GM23338 (cell line): ENCODE data around the gene NPR2. TPM values are rescaled to one million over a fixed set of nuclear protein-coding genes. Genes with fewer than 3 reads are reported as not detected.

Source experiments
- ATAC-seq: fragments of 200-7000 bp; cut with Tn5 transposase; 3 replicates; pipeline ENCODE4 v1.9.1; 2020
- DNase-seq: peaks from one replicate; pipeline ENCODE4 v3.0.0-alpha.2; 2015; ENCODE audit warnings: low spot score
- H2AFZ ChIP-seq: fragments of 200-600 bp; sonication (generic); 2 replicates; pipeline ENCODE4 v1.8.0; 2016; ENCODE audit warnings: antibody characterized with exemption, mild to moderate bottlenecking, moderate library complexity
- H3F3A ChIP-seq: fragments of 200-600 bp; sonication (generic); replicated peaks from 2 replicates; pipeline ENCODE4 v1.8.0; 2017; ENCODE audit warnings: antibody characterized with exemption, mixed run types, low read depth
- H3K27ac ChIP-seq: fragments of 200-600 bp; sonication (generic); 2 replicates; pipeline ENCODE4 v1.6.1; 2016; ENCODE audit warnings: low read depth
- H3K27me3 ChIP-seq: fragments of 200-600 bp; sonication (generic); 2 replicates; pipeline ENCODE4 v1.8.0; 2016; ENCODE audit warnings: mild to moderate bottlenecking, mixed run types, moderate library complexity; ENCODE audit not compliant: insufficient read depth
- H3K36me3 ChIP-seq: fragments of 200-600 bp; sonication (generic); 2 replicates; pipeline ENCODE4 v1.8.0; 2016; ENCODE audit warnings: mild to moderate bottlenecking; ENCODE audit not compliant: insufficient read depth
- H3K4me1 ChIP-seq: fragments of 200-600 bp; sonication (generic); 2 replicates; pipeline ENCODE4 v1.8.0; 2016; ENCODE audit warnings: mild to moderate bottlenecking, moderate library complexity; ENCODE audit not compliant: insufficient read depth
- H3K4me2 ChIP-seq: fragments of 200-600 bp; sonication (generic); 2 replicates; pipeline ENCODE4 v1.7.1; 2017; ENCODE audit warnings: mixed run types
- H3K4me3 ChIP-seq: fragments of 200-600 bp; sonication (generic); 2 replicates; pipeline ENCODE4 v1.6.1; 2016; ENCODE audit warnings: mixed run types
- H3K79me2 ChIP-seq: fragments of 200-600 bp; sonication (generic); replicated peaks from 2 replicates; pipeline ENCODE4 v1.8.0; 2017; ENCODE audit warnings: mild to moderate bottlenecking; ENCODE audit not compliant: insufficient read depth
- H3K9me2 ChIP-seq: fragments of 200-600 bp; sonication (generic); 2 replicates; pipeline ENCODE4 v1.8.0; 2017; ENCODE audit not compliant: insufficient read depth
- H4K20me1 ChIP-seq: fragments of 200-600 bp; sonication (generic); replicated peaks from 2 replicates; pipeline ENCODE4 v1.8.0; 2017; ENCODE audit warnings: mild to moderate bottlenecking; ENCODE audit not compliant: insufficient read depth
- H3K27ac Mint-ChIP-seq: 2 replicates; pipeline ENCODE4 v1.8.0; 2020; ENCODE audit warnings: inconsistent platforms, mild to moderate bottlenecking, moderate library complexity, mixed read lengths
- H3K27me3 Mint-ChIP-seq: 3 replicates; pipeline ENCODE4 v1.8.0; 2022; ENCODE audit warnings: low read depth, mild to moderate bottlenecking, moderate library complexity, mixed read lengths, inconsistent platforms; ENCODE audit not compliant: insufficient read depth, poor library complexity
- H3K36me3 Mint-ChIP-seq: 3 replicates; pipeline ENCODE4 v1.8.0; 2021; ENCODE audit warnings: low read depth, mild to moderate bottlenecking, inconsistent platforms, moderate library complexity, mixed read lengths
- H3K4me1 Mint-ChIP-seq: 3 replicates; pipeline ENCODE4 v1.8.0; 2020; ENCODE audit warnings: mild to moderate bottlenecking, inconsistent platforms, mixed read lengths
- H3K4me3 Mint-ChIP-seq: 3 replicates; pipeline ENCODE4 v1.8.0; 2021; ENCODE audit warnings: moderate library complexity, mild to moderate bottlenecking, inconsistent platforms, mixed read lengths
- H3K9me3 Mint-ChIP-seq: 3 replicates; pipeline ENCODE4 v1.8.0; 2020; ENCODE audit warnings: moderate library complexity, mild to moderate bottlenecking, inconsistent platforms, mixed read lengths
- CREB1 ChIP-seq: fragments of 250-450 bp; sonication (Bioruptor Pico); IDR thresholded peaks from 2 replicates; pipeline ENCODE4 v1.5.0; 2020; ENCODE audit warnings: low read depth, mild to moderate bottlenecking, moderate library complexity
- EZH2phosphoT487 ChIP-seq: fragments of 200-600 bp; sonication (generic); IDR thresholded peaks from one replicate; pipeline ENCODE4 v1.8.1; 2018; ENCODE audit warnings: antibody characterized with exemption; ENCODE audit not compliant: unreplicated experiment
- ZNF114 ChIP-seq: fragments of 250-450 bp; sonication (Bioruptor Pico); IDR thresholded peaks from 2 replicates; pipeline ENCODE4 v1.5.0; 2020; ENCODE audit warnings: mild to moderate bottlenecking, moderate library complexity
- ZNF331 ChIP-seq: fragments of 250-450 bp; sonication (Bioruptor Pico); IDR thresholded peaks from 2 replicates; pipeline ENCODE4 v1.5.0; 2020; ENCODE audit warnings: low read depth, mild to moderate bottlenecking, moderate library complexity
- polyA plus RNA-seq: library from polyadenylated mRNA; unstranded; fragments of >200 nt; fragmentation: Nextera tagmentation; extraction: Ambion mirVana; gene quantifications from 2 replicates; pipeline ENCODE4 v1.2.1, GENCODE V29; 2016
- total RNA-seq: library from RNA; depleted of rRNA; stranded (reverse); fragments of >200 nt; shearing (Covaris generic); gene quantifications from 2 replicates; pipeline ENCODE4 v1.2.3, GENCODE V29; 2014
- TF ChIP-seq, protein P1 (sequence below): fragments of 250-450 bp; sonication (Bioruptor Pico); IDR thresholded peaks from 2 replicates; pipeline ENCODE4 v1.5.0; 2020; ENCODE audit warnings: mild to moderate bottlenecking, moderate library complexity
- TF ChIP-seq, protein P2 (sequence below), 2 experiments: fragments of 200-600 bp in 1 of 2; sonication (generic) in 1 of 2; conservative IDR thresholded peaks; 2 replicates each; pipeline versions ENCODE4 v1.5.1 to v1.6.1; 2016 to 2017; ENCODE audit warnings: antibody characterized with exemption in 2 of 2, low read depth in 2 of 2, mild to moderate bottlenecking in 2 of 2, moderate library complexity in 1 of 2

Gene NPR2
- total and polyA plus RNA-seq, 2 experiments from 2014 or later = 9.0 to 14.4 TPM

DNA sequence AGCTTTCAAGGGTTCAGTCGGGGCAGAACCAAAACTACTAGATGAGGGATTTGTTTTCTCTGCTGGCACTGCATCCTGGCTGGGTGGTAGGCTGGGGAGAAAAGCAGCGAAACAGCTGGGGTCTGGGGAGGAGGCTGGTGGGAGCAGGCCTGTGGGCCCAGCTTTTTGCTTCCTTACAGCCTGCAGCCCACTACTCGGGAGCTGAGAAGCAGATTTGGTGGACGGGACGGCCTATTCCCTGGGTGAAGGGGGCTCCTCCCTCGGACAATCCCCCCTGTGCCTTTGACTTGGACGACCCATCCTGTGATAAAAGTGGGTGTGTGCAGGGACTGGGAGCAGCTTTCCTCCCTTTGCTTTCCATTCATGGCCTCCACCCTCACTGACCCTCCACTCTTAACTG is 9.1 kb downstream of the NPR2 start (continued):
- TF ChIP-seq, protein P1, sequence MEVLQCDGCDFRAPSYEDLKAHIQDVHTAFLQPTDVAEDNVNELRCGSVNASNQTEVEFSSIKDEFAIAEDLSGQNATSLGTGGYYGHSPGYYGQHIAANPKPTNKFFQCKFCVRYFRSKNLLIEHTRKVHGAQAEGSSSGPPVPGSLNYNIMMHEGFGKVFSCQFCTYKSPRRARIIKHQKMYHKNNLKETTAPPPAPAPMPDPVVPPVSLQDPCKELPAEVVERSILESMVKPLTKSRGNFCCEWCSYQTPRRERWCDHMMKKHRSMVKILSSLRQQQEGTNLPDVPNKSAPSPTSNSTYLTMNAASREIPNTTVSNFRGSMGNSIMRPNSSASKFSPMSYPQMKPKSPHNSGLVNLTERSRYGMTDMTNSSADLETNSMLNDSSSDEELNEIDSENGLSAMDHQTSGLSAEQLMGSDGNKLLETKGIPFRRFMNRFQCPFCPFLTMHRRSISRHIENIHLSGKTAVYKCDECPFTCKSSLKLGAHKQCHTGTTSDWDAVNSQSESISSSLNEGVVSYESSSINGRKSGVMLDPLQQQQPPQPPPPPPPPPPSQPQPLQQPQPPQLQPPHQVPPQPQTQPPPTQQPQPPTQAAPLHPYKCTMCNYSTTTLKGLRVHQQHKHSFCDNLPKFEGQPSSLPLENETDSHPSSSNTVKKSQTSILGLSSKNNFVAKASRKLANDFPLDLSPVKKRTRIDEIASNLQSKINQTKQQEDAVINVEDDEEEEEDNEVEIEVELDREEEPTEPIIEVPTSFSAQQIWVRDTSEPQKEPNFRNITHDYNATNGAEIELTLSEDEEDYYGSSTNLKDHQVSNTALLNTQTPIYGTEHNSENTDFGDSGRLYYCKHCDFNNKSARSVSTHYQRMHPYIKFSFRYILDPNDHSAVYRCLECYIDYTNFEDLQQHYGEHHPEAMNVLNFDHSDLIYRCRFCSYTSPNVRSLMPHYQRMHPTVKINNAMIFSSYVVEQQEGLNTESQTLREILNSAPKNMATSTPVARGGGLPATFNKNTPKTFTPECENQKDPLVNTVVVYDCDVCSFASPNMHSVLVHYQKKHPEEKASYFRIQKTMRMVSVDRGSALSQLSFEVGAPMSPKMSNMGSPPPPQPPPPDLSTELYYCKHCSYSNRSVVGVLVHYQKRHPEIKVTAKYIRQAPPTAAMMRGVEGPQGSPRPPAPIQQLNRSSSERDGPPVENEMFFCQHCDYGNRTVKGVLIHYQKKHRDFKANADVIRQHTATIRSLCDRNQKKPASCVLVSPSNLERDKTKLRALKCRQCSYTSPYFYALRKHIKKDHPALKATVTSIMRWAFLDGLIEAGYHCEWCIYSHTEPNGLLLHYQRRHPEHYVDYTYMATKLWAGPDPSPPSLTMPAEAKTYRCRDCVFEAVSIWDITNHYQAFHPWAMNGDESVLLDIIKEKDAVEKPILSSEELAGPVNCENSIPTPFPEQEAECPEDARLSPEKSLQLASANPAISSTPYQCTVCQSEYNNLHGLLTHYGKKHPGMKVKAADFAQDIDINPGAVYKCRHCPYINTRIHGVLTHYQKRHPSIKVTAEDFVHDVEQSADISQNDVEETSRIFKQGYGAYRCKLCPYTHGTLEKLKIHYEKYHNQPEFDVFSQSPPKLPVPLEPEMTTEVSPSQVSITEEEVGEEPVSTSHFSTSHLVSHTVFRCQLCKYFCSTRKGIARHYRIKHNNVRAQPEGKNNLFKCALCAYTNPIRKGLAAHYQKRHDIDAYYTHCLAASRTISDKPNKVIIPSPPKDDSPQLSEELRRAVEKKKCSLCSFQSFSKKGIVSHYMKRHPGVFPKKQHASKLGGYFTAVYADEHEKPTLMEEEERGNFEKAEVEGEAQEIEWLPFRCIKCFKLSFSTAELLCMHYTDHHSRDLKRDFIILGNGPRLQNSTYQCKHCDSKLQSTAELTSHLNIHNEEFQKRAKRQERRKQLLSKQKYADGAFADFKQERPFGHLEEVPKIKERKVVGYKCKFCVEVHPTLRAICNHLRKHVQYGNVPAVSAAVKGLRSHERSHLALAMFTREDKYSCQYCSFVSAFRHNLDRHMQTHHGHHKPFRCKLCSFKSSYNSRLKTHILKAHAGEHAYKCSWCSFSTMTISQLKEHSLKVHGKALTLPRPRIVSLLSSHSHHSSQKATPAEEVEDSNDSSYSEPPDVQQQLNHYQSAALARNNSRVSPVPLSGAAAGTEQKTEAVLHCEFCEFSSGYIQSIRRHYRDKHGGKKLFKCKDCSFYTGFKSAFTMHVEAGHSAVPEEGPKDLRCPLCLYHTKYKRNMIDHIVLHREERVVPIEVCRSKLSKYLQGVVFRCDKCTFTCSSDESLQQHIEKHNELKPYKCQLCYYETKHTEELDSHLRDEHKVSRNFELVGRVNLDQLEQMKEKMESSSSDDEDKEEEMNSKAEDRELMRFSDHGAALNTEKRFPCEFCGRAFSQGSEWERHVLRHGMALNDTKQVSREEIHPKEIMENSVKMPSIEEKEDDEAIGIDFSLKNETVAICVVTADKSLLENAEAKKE (CRISPR knock-in tag) = no peak

DNA sequence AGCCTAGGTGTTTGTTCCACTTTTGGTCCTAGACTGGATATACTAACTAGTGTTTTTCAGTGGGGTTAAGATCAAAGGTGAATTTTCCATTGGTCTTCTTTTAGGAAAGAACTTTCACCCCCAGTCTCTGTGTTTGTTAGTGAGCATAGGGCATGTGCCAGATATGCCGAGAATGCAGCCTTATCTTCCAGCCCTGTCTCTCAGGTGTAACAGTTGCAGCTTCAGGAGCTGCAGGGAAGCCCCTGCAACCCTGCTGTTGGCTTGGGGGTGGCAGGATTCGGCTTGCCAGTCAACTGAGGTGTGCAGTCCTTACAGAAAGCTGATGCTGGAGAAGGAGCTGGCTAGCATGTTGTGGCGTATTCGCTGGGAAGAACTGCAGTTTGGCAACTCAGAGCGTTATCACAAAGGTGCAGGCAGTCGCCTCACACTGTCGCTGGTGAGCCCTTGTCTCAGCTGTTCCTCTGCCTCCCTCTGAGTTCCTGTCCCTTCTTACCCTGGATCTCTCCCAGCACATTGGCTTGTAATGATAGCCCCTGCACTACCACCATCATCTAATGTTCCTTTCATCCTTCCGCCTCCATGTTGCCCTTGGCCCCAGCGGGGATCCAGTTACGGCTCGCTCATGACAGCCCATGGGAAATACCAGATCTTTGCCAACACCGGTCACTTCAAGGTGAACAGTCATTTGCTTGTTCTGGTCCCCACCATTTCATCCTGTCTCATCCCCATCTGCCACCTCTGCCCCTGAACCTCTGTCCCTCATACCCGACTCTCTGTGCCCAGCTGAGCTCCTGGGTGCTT is 10.1 kb downstream of the NPR2 start:
- no peaks in the 10 kb centered on the region for H3K27me3 ChIP-seq
- H3K27me3 Mint-ChIP-seq = peaks cover 4% of the 10 kb centered on the region
- DNase-seq = no peak
- no peaks in the 10 kb centered on the region for H3K9me2 ChIP-seq
- ATAC-seq = no peak
- peaks cover 3% of the 10 kb centered on the region; the same call in 1 of the 2 replicates for H3K4me1 ChIP-seq
- H3F3A ChIP-seq = 0 out of 2 replicates have a peak, but pooled peaks cover 3% of the 10 kb centered on the region
- H3K4me3 ChIP-seq = no peak overlapping the region
- H3K4me2 ChIP-seq = no peak overlapping the region
- H3K79me2 ChIP-seq = no peaks in the 10 kb centered on the region
- H3K4me3 Mint-ChIP-seq = no peak overlapping the region
- H3K27ac Mint-ChIP-seq = no peak overlapping the region
- H3K36me3 Mint-ChIP-seq = no peaks in the 10 kb centered on the region; the same call in 1 of the 3 replicates
- H3K9me3 Mint-ChIP-seq = no peaks in the 10 kb centered on the region; the same call in 2 of the 3 replicates
- no peaks in the 10 kb centered on the region; the same call in 1 of the 2 replicates for H4K20me1 ChIP-seq
- H3K27ac ChIP-seq = no peak overlapping the region
- H2AFZ ChIP-seq = no peak overlapping the region
- peaks cover 1% of the 10 kb centered on the region; the same call in 2 of the 3 replicates for H3K4me1 Mint-ChIP-seq
- H3K36me3 ChIP-seq = 0 out of 2 replicates have a peak, but pooled peaks cover 7% of the 10 kb centered on the region
- TF ChIP-seq ZNF331 (CRISPR knock-in tag) (no peak), CREB1 (CRISPR knock-in tag) (no peak), EZH2phosphoT487 (no peak), ZNF114 (CRISPR knock-in tag) (no peak)
- TF ChIP-seq, protein P1 (CRISPR knock-in tag) = no peak
- TF ChIP-seq, protein P2, sequence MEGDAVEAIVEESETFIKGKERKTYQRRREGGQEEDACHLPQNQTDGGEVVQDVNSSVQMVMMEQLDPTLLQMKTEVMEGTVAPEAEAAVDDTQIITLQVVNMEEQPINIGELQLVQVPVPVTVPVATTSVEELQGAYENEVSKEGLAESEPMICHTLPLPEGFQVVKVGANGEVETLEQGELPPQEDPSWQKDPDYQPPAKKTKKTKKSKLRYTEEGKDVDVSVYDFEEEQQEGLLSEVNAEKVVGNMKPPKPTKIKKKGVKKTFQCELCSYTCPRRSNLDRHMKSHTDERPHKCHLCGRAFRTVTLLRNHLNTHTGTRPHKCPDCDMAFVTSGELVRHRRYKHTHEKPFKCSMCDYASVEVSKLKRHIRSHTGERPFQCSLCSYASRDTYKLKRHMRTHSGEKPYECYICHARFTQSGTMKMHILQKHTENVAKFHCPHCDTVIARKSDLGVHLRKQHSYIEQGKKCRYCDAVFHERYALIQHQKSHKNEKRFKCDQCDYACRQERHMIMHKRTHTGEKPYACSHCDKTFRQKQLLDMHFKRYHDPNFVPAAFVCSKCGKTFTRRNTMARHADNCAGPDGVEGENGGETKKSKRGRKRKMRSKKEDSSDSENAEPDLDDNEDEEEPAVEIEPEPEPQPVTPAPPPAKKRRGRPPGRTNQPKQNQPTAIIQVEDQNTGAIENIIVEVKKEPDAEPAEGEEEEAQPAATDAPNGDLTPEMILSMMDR (conservative IDR thresholded peaks at IDR 0.05; ENCODE audit: low read depth in 2 of 2) = no peak
